Activated CD4-positive, alpha-beta T cell treated with anti-CD3 and anti-CD28 coated beads, Interleukin-2, amount 10 ng/mL, durations not matched to agents 7 days and 5 days (primary cell): ENCODE results near the gene MGMT. TPM values are rescaled to one million over a fixed set of nuclear protein-coding genes. Genes with fewer than 3 reads are reported as not detected.

Source experiments
- CTCF ChIA-PET: fragments of 350-600 bp; sonication (Branson Sonifier 250); formaldehyde crosslinking; loops from one replicate; lab custom pipeline; 2021; ENCODE audit warnings: antibody characterized with exemption; lab: Charles Lee
- POLR2A ChIA-PET: fragments of 350-600 bp; sonication (Branson Sonifier 250); formaldehyde crosslinking; loops from one replicate; lab custom pipeline; 2021; ENCODE audit warnings: antibody characterized with exemption; lab: Charles Lee
- DNase-seq: peaks from one replicate; pipeline ENCODE4 v3.0.0-alpha.2; 2020
- H3K27ac Mint-ChIP-seq: one replicate; pipeline ENCODE4 v1.8.0; 2021; ENCODE audit warnings: mild to moderate bottlenecking, moderate library complexity, mixed read lengths
- H3K27me3 Mint-ChIP-seq: one replicate; pipeline ENCODE4 v1.8.0; 2021; ENCODE audit warnings: mixed read lengths
- H3K36me3 Mint-ChIP-seq: one replicate; pipeline ENCODE4 v1.8.0; 2021; ENCODE audit warnings: low read depth, mixed read lengths
- H3K4me1 Mint-ChIP-seq: one replicate; pipeline ENCODE4 v1.8.0; 2021; ENCODE audit warnings: mixed read lengths
- H3K4me3 Mint-ChIP-seq: one replicate; pipeline ENCODE4 v1.8.0; 2021; ENCODE audit warnings: mild to moderate bottlenecking, moderate library complexity, mixed read lengths
- H3K9me3 Mint-ChIP-seq: one replicate; pipeline ENCODE4 v1.8.0; 2021; ENCODE audit warnings: mixed read lengths
- total RNA-seq, 2 experiments: library from RNA; stranded (reverse); gene quantifications; one replicate each; pipeline ENCODE4 v1.2.3, GENCODE V29; 2021

MGMT gene
- total RNA-seq, 2 experiments from 2014 or later, result 17.6 to 19.3 TPM

GRCh38 chr10:129766611-129767550 is 299.8 kb downstream of the MGMT start:
- no peak overlapping the region for H3K4me3 Mint-ChIP-seq
- H3K9me3 Mint-ChIP-seq, result peaks cover 4% of the 10 kb centered on the region
- ChIA-PET CTCF (interaction anchor here (1.0 kb wide), 1 partner anchor 246 kb away, joined by 3 read pairs; no protein-coding TSS in a partner anchor), POLR2A (no interaction called here)
- no peak for DNase-seq
- H3K27ac Mint-ChIP-seq, result no peak overlapping the region
- H3K27me3 Mint-ChIP-seq, result no peaks in the 10 kb centered on the region
- H3K4me1 Mint-ChIP-seq, result no peaks in the 10 kb centered on the region
- H3K36me3 Mint-ChIP-seq, result peaks cover 1% of the 10 kb centered on the region

GRCh38 chr10:129767751-129768150 is 300.7 kb downstream of the MGMT start:
- H3K4me1 Mint-ChIP-seq, result no peaks in the 10 kb centered on the region
- H3K27me3 Mint-ChIP-seq, result no peaks in the 10 kb centered on the region
- no peak overlapping the region for H3K4me3 Mint-ChIP-seq
- H3K27ac Mint-ChIP-seq, result no peak overlapping the region
- CTCF ChIA-PET, result interaction anchor here (1.0 kb wide), 1 partner anchor 247 kb away, joined by 3 read pairs; no protein-coding TSS in a partner anchor
- no peak for DNase-seq
- H3K9me3 Mint-ChIP-seq, result peaks cover 4% of the 10 kb centered on the region
- H3K36me3 Mint-ChIP-seq, result peaks cover 1% of the 10 kb centered on the region
- POLR2A ChIA-PET, result no interaction called here

GRCh38 chr10:129768437-129769355 is 301.7 kb downstream of the MGMT start:
- DNase-seq, result no peak
- POLR2A ChIA-PET, result no interaction called here
- Mint-ChIP-seq H3K36me3 (peaks cover 1% of the 10 kb centered on the region), H3K27ac (no peak overlapping the region), H3K4me1 (no peaks in the 10 kb centered on the region), H3K4me3 (no peak overlapping the region), H3K27me3 (no peaks in the 10 kb centered on the region), H3K9me3 (peaks cover 4% of the 10 kb centered on the region)
- CTCF ChIA-PET, result no interaction called here

- Mint-ChIP-seq H3K27me3 (no peaks in the 10 kb centered on the region), H3K27ac (no peak overlapping the region), H3K4me1 (no peaks in the 10 kb centered on the region), H3K4me3 (no peak overlapping the region), H3K9me3 (peaks cover 4% of the 10 kb centered on the region), H3K36me3 (peaks cover 1% of the 10 kb centered on the region)
- CTCF ChIA-PET, result interaction anchor here (0.6 kb wide), 1 partner anchor 380 kb away, joined by 3 read pairs; no protein-coding TSS in a partner anchor
- no peak for DNase-seq
- POLR2A ChIA-PET, result no interaction called here
These were observed 302.5 kb downstream of the MGMT start for GRCh38 chr10:129769381-129770116.

DNA sequence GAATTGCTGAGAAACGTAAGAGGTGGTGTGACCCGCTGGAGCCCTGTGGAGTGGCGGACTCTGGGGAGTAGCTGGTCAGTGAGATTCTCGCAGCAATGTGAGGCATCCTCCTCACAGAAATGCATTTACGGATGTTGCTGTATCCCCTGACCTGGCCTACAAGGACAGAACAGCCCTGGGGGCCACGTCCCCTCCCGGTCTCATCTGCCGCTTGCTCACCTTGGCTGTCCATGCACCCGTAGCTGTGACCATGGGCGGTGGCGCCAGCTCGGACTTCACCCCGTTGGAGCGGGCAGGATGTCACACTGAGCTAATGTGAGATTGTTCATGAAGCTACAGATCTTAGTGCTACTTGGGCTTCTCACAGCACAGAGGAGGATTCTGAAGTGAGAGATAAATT is 303.2 kb downstream of the MGMT start:
- Mint-ChIP-seq H3K9me3 (peaks cover 4% of the 10 kb centered on the region), H3K27ac (no peak overlapping the region), H3K36me3 (peaks cover 1% of the 10 kb centered on the region), H3K27me3 (no peaks in the 10 kb centered on the region), H3K4me1 (no peaks in the 10 kb centered on the region), H3K4me3 (no peak overlapping the region)
- no peak for DNase-seq
- ChIA-PET POLR2A (no interaction called here), CTCF (interaction anchor here (0.6 kb wide), 1 partner anchor 380 kb away, joined by 3 read pairs; no protein-coding TSS in a partner anchor)

DNA sequence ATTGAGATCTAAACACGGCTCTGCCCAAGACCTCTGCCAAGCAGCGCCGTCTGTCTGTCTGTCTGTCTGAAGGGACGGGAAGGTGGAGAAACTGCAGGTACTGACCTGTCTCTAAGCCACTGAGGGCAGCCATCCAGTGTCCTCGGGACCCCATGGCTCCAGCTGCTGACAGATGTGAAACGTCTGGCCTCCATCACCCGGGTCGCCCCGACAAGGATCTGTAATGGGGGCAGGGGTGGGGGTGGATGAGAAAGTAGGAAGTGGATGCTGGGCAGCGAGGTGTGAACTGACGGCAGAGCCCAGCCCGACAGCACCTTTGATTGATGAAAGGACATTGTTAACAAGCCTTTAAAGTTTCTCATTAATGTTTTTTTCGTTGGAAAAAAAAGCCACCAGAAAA is 304.0 kb downstream of the MGMT start:
- Mint-ChIP-seq H3K27ac (peak overlapping the region; percentile 31), H3K4me3 (no peak overlapping the region)
- DNase-seq, result no peak

DNA sequence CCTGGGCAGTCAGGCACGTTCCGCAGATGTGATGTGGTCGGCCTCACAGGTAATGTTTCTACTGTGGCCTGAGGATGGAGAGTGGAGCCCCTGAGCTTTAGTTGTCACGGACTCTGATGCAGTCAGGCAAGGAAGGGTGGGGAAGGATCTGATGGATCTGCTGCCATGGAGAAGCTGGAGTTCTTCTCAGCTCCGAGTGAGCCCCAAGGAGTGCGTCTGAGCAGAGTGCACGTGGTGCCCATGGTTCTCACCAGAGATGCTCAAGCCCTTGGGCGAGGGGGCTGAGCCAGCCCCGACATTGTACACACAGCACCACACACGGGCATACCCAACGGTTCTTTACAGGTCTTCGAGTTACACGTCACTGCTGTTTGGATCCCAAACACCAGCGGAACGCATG is 304.5 kb downstream of the MGMT start:
- no peaks in the 10 kb centered on the region for H3K4me1 Mint-ChIP-seq
- CTCF ChIA-PET, result no interaction called here
- H3K9me3 Mint-ChIP-seq, result peaks cover 4% of the 10 kb centered on the region
- H3K4me3 Mint-ChIP-seq, result no peak overlapping the region
- no peaks in the 10 kb centered on the region for H3K36me3 Mint-ChIP-seq
- DNase-seq, result no peak
- H3K27ac Mint-ChIP-seq, result no peak overlapping the region
- POLR2A ChIA-PET, result no interaction called here
- no peaks in the 10 kb centered on the region for H3K27me3 Mint-ChIP-seq

More for the DNA sequence above, 304.0 kb downstream of the MGMT start:
- ChIA-PET CTCF (no interaction called here), POLR2A (no interaction called here)
- H3K27me3 Mint-ChIP-seq, result no peaks in the 10 kb centered on the region
- peaks cover 1% of the 10 kb centered on the region for H3K36me3 Mint-ChIP-seq
- H3K4me1 Mint-ChIP-seq, result no peaks in the 10 kb centered on the region
- peaks cover 4% of the 10 kb centered on the region for H3K9me3 Mint-ChIP-seq

- Mint-ChIP-seq H3K4me1 (no peaks in the 10 kb centered on the region), H3K27ac (no peak overlapping the region), H3K4me3 (no peak overlapping the region), H3K27me3 (no peaks in the 10 kb centered on the region), H3K9me3 (peaks cover 4% of the 10 kb centered on the region), H3K36me3 (no peaks in the 10 kb centered on the region)
- POLR2A ChIA-PET, result no interaction called here
- CTCF ChIA-PET, result no interaction called here
- no peak for DNase-seq
These were observed 305.0 kb downstream of the MGMT start for GRCh38 chr10:129771991-129772431.

DNA sequence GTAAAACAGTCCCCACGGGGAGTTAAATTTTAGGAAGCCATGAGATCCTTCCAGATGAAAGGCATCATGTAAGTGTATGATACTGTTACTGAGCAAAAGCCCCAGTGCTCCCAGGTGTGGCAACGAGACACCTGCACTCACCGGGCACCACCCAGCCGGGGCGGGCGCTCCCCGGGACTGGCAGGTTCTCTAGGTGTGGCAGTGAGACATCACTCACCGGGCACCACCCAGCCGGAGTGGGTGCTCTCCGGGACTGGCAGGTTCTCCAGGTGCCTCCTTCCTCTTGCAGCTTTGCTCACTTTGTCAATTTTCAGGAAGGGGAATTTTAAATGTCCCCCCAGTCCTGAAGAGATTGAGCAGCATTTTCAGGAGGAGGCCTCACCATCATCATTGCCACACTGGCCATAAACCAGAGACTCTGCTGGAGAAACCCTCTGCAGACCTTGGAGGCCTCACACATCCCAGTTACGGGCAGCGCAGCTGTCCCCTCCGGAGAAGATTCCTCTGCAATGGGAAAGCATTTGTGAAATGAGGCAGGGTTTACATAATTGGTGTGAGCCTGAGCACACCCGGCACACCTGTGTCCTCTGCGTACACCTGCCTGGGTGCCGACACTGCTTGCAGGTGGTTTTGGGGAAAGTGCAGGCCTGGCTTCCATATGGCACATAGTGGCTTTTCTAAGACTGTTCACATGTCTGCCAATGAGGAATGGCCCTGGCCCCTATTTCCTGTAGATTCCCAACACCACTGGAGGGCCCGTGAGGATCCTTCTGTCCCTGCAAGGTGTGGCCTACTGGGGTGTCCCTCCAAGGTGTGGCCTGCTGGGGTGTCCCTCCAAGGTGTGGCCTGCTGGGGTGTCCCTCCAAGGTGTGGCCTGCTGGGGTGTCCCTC is 305.7 kb downstream of the MGMT start:
- CTCF ChIA-PET, result no interaction called here
- no peak for DNase-seq
- H3K4me3 Mint-ChIP-seq, result no peak overlapping the region
- no peaks in the 10 kb centered on the region for H3K4me1 Mint-ChIP-seq
- H3K27ac Mint-ChIP-seq, result no peak overlapping the region
- POLR2A ChIA-PET, result no interaction called here
- H3K36me3 Mint-ChIP-seq, result no peaks in the 10 kb centered on the region
- no peaks in the 10 kb centered on the region for H3K27me3 Mint-ChIP-seq
- H3K9me3 Mint-ChIP-seq, result peaks cover 6% of the 10 kb centered on the region

- H3K27ac Mint-ChIP-seq, result no peak overlapping the region
- H3K9me3 Mint-ChIP-seq, result peaks cover 6% of the 10 kb centered on the region
- no peaks in the 10 kb centered on the region for H3K4me1 Mint-ChIP-seq
- ChIA-PET CTCF (no interaction called here), POLR2A (no interaction called here)
- no peak overlapping the region for H3K4me3 Mint-ChIP-seq
- H3K27me3 Mint-ChIP-seq, result no peaks in the 10 kb centered on the region
- H3K36me3 Mint-ChIP-seq, result no peaks in the 10 kb centered on the region
- no peak for DNase-seq
These were observed 306.4 kb downstream of the MGMT start for GRCh38 chr10:129773359-129773990.

GRCh38 chr10:129774082-129774735 is 307.2 kb downstream of the MGMT start:
- CTCF ChIA-PET, result no interaction called here
- Mint-ChIP-seq H3K27me3 (no peaks in the 10 kb centered on the region), H3K27ac (no peak overlapping the region), H3K4me1 (no peaks in the 10 kb centered on the region), H3K9me3 (peaks cover 6% of the 10 kb centered on the region), H3K4me3 (no peak overlapping the region), H3K36me3 (no peaks in the 10 kb centered on the region)
- DNase-seq, result no peak
- POLR2A ChIA-PET, result no interaction called here
